HT1080 (cell line): Measurements from ENCODE around the gene JAKMIP1. TPM values are rescaled to one million over a fixed set of nuclear protein-coding genes. Genes with fewer than 3 reads are reported as not detected.
"Not testable (repeated sequence)": the region's sequence is repeated elsewhere in the genome, so short reads cannot be mapped to it uniquely, and the experiment has no call there.

ENCODE experiments used
- DNase-seq: peaks from one replicate; pipeline ENCODE4 v3.0.0-alpha.2; 2015; ENCODE audit warnings: low read depth
- total RNA-seq: library from RNA; depleted of rRNA; stranded (reverse); fragments of >200 nt; shearing (Covaris generic); gene quantifications from 2 replicates; pipeline ENCODE4 v1.2.3, GENCODE V29; 2014

JAKMIP1 gene
- total RNA-seq, 1 experiment from 2014 or later = not detected

- DNase-seq = no peak
These were observed 29.5 kb upstream of the JAKMIP1 start for GRCh38 chr4:6229671-6230501.

- DNase-seq = no peak
These were observed 28.7 kb upstream of the JAKMIP1 start for GRCh38 chr4:6229095-6229494.

- no peak for DNase-seq
These were observed 28.1 kb upstream of the JAKMIP1 start for GRCh38 chr4:6228158-6229067.

GRCh38 chr4:6227412-6228157 is 27.2 kb upstream of the JAKMIP1 start:
- no peak for DNase-seq

- no peak for DNase-seq
These were observed 26.2 kb upstream of the JAKMIP1 start for GRCh38 chr4:6226506-6226905.

GRCh38 chr4:6225469-6225868 is 25.1 kb upstream of the JAKMIP1 start:
- no peak for DNase-seq

GRCh38 chr4:6224735-6225134 is 24.4 kb upstream of the JAKMIP1 start:
- DNase-seq = no peak

GRCh38 chr4:6222761-6223292 is 22.5 kb upstream of the JAKMIP1 start:
- DNase-seq = no peak

- DNase-seq = no peak
These were observed 21.8 kb upstream of the JAKMIP1 start for GRCh38 chr4:6221851-6222760.

- no peak for DNase-seq
These were observed 21.0 kb upstream of the JAKMIP1 start for GRCh38 chr4:6221301-6221850.

GRCh38 chr4:6217716-6218381 is 17.5 kb upstream of the JAKMIP1 start:
- DNase-seq = no peak

- DNase-seq = no peak
These were observed 16.2 kb upstream of the JAKMIP1 start for GRCh38 chr4:6216588-6216987.

GRCh38 chr4:6209921-6210320 is 9.6 kb upstream of the JAKMIP1 start:
- no peak for DNase-seq

- DNase-seq = not testable (repeated sequence)
These were observed 8.9 kb upstream of the JAKMIP1 start for GRCh38 chr4:6209291-6209690.

GRCh38 chr4:6208416-6208815 is 8.1 kb upstream of the JAKMIP1 start:
- no peak for DNase-seq

GRCh38 chr4:6207602-6208001 is 7.3 kb upstream of the JAKMIP1 start:
- DNase-seq = no peak

- no peak for DNase-seq
These were observed 6.5 kb upstream of the JAKMIP1 start for GRCh38 chr4:6206771-6207290.

GRCh38 chr4:6205973-6206372 is 5.6 kb upstream of the JAKMIP1 start:
- DNase-seq = no peak

- DNase-seq = no peak
These were observed 5.2 kb upstream of the JAKMIP1 start for GRCh38 chr4:6205567-6205931.
